ENCODE results near the gene TNNT2. TPM values are rescaled to one million over a fixed set of nuclear protein-coding genes. Genes with fewer than 3 reads are reported as not detected.

TNNT2 gene
- total and polyA plus RNA-seq, 5 donors, result 5,203 to 16,707 (median 7,247) TPM

- no peaks in the 10 kb centered on the region for H3K27me3 ChIP-seq (ENCODE audit: control insufficient read depth, insufficient read depth)
- H3K4me1 ChIP-seq (ENCODE audit: control insufficient read depth, insufficient read depth, low read length), result peaks cover 4% of the 10 kb centered on the region
- no peak for ATAC-seq
- DNase-seq, result no peak
- 77% methylated on average over 3 of the region's 3 CpGs for WGBS
- no peak overlapping the region for H3K27ac ChIP-seq (ENCODE audit: low read length)
- no peak overlapping the region for H3K4me3 ChIP-seq (ENCODE audit: low read length)
- intact Hi-C loops (cut with DNase I), result no loop called here
- no peaks in the 10 kb centered on the region for H3K9me3 ChIP-seq (ENCODE audit: control insufficient read depth, low read length)
These were observed 41.0 kb upstream of the TNNT2 start for GRCh38 chr1:201418461-201418860.

DNA sequence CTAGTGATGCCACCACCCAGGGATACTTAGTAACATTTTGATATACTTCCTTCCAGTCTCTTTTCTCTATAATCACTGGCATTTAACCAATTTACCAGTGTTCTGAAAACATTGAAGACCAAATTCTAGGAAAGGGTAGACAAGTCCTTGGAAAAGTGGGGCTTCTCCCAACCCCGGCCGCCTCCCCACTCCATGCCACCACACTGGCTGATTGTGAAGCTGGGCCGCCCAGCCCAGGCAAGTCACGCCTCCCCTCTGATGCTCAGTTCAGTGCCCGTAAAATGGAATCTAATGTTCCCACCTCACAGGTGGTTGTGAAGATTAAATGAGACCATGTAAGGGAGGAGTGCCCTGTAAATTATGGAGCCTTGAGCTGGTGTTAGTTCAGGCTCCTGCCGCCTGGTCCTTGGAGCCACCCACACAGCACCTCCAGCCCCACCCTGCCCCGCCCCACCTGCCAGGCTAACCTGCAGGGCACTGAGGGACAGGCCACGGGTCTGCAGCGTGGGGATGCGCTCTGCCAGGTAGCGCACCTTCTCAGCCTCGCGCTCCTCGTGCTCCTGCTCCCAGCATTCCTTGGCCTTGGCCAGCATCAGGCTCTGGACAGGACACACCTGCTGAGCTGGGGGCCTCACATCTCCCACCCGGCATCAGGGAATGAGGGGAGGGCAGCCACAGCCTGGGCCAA, 36.7 kb upstream of the TNNT2 start:
- H3K4me1 ChIP-seq (ENCODE audit: control insufficient read depth, insufficient read depth, low read length), result no peaks in the 10 kb centered on the region
- no peaks in the 10 kb centered on the region for H3K27me3 ChIP-seq (ENCODE audit: control insufficient read depth, insufficient read depth)
- no peaks in the 10 kb centered on the region for H3K9me3 ChIP-seq (ENCODE audit: control insufficient read depth, low read length)
- intact Hi-C loops (cut with DNase I), result no loop called here
- ATAC-seq (no peak), DNase-seq (no peak)
- H3K27ac ChIP-seq (ENCODE audit: low read length), result no peak overlapping the region
- no peak overlapping the region for H3K4me3 ChIP-seq (ENCODE audit: low read length)
- WGBS, result 91% methylated on average over 15 of the region's 15 CpGs

DNA sequence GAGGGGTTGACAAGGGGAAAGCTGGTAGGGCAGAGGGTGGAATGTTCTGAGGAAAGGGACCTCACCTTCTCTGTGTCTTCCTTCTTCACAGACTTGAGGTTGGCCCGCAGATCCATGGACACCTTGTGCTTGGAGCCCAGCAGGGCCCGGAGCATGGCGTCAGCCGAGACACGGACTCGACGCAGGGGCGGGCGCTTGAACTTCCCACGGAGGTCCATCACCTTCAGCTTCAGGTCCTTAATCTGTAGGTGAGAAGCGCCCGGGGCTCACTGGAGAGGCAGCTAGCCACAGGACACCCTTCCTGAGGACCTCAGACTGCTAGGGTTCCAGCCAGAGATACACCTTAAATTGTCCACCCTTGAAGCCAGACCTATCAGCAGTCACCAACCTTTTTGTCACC, 33.8 kb upstream of the TNNT2 start:
- Histone ChIP-seq H3K4me3 (ENCODE audit: low read length) (no peak overlapping the region), H3K4me1 (ENCODE audit: control insufficient read depth, insufficient read depth, low read length) (no peaks in the 10 kb centered on the region), H3K9me3 (ENCODE audit: control insufficient read depth, low read length) (no peaks in the 10 kb centered on the region), H3K27me3 (ENCODE audit: control insufficient read depth, insufficient read depth) (no peaks in the 10 kb centered on the region), H3K27ac (ENCODE audit: low read length) (no peak overlapping the region)
- ATAC-seq, result no peak
- intact Hi-C loops (cut with DNase I), result no loop called here
- no peak for DNase-seq
- WGBS, result 95% methylated on average over 12 of the region's 12 CpGs

DNA sequence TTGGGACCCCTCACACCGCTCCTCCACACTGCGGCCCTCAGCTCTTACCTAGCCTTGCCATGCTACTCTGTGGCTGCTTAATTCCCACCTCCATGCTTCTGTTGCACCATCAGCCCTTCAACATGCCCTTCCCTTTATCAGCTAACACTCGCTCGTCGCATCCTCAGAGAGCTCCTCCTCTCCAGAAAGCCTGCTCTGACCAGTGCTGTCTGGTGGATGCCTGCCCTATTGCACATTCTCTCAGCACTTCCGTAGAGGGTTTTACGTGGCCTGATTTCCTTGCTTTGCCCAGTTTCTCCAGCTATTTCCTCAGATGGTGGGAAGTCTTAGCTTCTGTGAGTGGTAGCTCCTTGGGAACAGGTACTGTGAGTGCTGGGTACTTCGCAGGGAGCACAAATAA, 32.0 kb upstream of the TNNT2 start:
- no peak overlapping the region for H3K4me3 ChIP-seq (ENCODE audit: low read length)
- no peaks in the 10 kb centered on the region for H3K9me3 ChIP-seq (ENCODE audit: control insufficient read depth, low read length)
- 54% methylated on average over 8 of the region's 8 CpGs for WGBS
- no peak overlapping the region for H3K27ac ChIP-seq (ENCODE audit: low read length)
- peak; percentile 12 to 41 for ATAC-seq
- DNase-seq, result no peak
- no peaks in the 10 kb centered on the region for H3K4me1 ChIP-seq (ENCODE audit: control insufficient read depth, insufficient read depth, low read length)
- H3K27me3 ChIP-seq (ENCODE audit: control insufficient read depth, insufficient read depth), result no peaks in the 10 kb centered on the region
- intact Hi-C loops (cut with DNase I), result loop anchor here in 2 of 4 donors (5.0 to 10.0 kb wide), 2 partner anchors 155 to 157 kb away; no protein-coding TSS in a partner anchor

GRCh38 chr1:201408834-201409200, 31.3 kb upstream of the TNNT2 start:
- Histone ChIP-seq H3K27me3 (ENCODE audit: control insufficient read depth, insufficient read depth) (no peaks in the 10 kb centered on the region), H3K4me3 (ENCODE audit: low read length) (no peak overlapping the region), H3K27ac (ENCODE audit: low read length) (no peak overlapping the region), H3K9me3 (ENCODE audit: control insufficient read depth, low read length) (no peaks in the 10 kb centered on the region), H3K4me1 (ENCODE audit: control insufficient read depth, insufficient read depth, low read length) (no peaks in the 10 kb centered on the region)
- 60% methylated on average over 3 of the region's 3 CpGs for WGBS
- ATAC-seq, result no peak
- intact Hi-C loops (cut with DNase I), result loop anchor here in 2 of 4 donors (5.0 to 10.0 kb wide), 2 partner anchors 154 to 157 kb away; no protein-coding TSS in a partner anchor
- no peak for DNase-seq

GRCh38 chr1:201408176-201408833, 30.8 kb upstream of the TNNT2 start:
- H3K4me3 ChIP-seq (ENCODE audit: low read length), result no peak overlapping the region
- ATAC-seq (peak; percentile 74 to 75), DNase-seq (peak; percentile 75 to 92 (median 91))
- 27% methylated on average over 11 of the region's 11 CpGs for WGBS
- no peak overlapping the region for H3K27ac ChIP-seq (ENCODE audit: low read length)
- H3K9me3 ChIP-seq (ENCODE audit: control insufficient read depth, low read length), result no peaks in the 10 kb centered on the region
- intact Hi-C loops (cut with DNase I), result loop anchor here in 2 of 4 donors (5.0 to 10.0 kb wide), 2 partner anchors 154 to 156 kb away; no protein-coding TSS in a partner anchor
- no peaks in the 10 kb centered on the region for H3K27me3 ChIP-seq (ENCODE audit: control insufficient read depth, insufficient read depth)
- no peaks in the 10 kb centered on the region for H3K4me1 ChIP-seq (ENCODE audit: control insufficient read depth, insufficient read depth, low read length)

DNA sequence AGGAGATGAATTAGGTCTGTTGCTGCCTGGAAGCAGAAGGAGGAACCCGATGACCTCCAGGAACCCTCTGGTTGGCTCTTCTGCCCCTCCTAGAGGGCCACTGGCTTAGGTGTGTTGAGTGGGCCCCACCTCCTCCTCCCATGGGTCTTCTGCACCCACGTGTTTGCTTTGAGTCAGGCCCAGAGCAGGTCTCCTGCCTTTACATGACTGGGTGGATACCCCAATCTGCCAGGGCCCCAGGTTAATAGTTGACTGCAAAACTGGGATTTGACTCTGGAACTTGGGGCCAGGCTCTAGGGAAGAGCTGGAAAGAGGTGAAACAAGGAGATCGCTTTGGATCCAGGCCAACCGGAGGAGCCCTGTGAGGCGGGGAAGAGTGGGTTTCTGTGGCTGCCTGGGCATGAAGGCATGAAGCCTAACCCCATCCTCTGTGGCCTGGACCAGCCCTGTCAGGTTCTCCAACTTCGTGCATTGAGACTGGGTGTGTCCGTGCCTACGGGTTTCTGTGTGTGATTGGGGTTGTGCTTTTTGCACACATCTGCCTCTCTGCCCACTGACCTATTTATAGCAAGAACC, 29.4 kb upstream of the TNNT2 start:
- Histone ChIP-seq H3K27me3 (ENCODE audit: control insufficient read depth, insufficient read depth) (no peaks in the 10 kb centered on the region), H3K4me1 (ENCODE audit: control insufficient read depth, insufficient read depth, low read length) (no peaks in the 10 kb centered on the region), H3K4me3 (ENCODE audit: low read length) (no peak overlapping the region), H3K9me3 (ENCODE audit: control insufficient read depth, low read length) (no peaks in the 10 kb centered on the region), H3K27ac (ENCODE audit: low read length) (no peak overlapping the region)
- intact Hi-C loops (cut with DNase I), result loop anchor here in 2 of 4 donors (5.0 to 10.0 kb wide), 2 partner anchors 152 to 155 kb away; no protein-coding TSS in a partner anchor
- DNase-seq (no peak), ATAC-seq (no peak)
- 73% methylated on average over 8 of the region's 8 CpGs for WGBS

DNA sequence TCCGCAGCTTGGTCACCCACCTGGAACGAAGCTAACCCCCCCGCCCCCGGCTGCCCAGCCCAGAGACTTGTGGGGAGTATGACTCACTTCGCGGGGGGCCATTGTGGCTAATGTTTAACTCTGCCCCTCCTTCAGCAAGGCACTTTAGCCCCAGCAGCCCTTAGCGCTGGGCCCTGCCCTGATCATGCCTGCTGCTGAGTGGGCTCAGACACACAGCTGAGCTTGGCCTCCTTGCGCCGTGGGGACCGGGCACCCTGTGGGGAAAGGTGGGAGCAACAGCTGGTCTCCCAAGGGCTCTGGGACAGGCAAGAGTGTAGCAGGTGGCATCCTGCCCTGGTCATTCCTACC, 28.0 kb upstream of the TNNT2 start:
- Histone ChIP-seq H3K4me1 (ENCODE audit: control insufficient read depth, insufficient read depth, low read length) (no peaks in the 10 kb centered on the region), H3K9me3 (ENCODE audit: control insufficient read depth, low read length) (no peaks in the 10 kb centered on the region), H3K4me3 (ENCODE audit: low read length) (no peak overlapping the region), H3K27me3 (ENCODE audit: control insufficient read depth, insufficient read depth) (no peaks in the 10 kb centered on the region), H3K27ac (ENCODE audit: low read length) (no peak overlapping the region)
- intact Hi-C loops (cut with DNase I), result loop anchor here in 2 of 4 donors (5.0 to 10.0 kb wide), 2 partner anchors 151 to 153 kb away; no protein-coding TSS in a partner anchor
- WGBS, result 84% methylated on average over 10 of the region's 10 CpGs
- ATAC-seq, result no peak
- DNase-seq, result peak in 1 of 3 donors; percentile 33

GRCh38 chr1:201404722-201405483, 27.4 kb upstream of the TNNT2 start:
- Histone ChIP-seq H3K9me3 (ENCODE audit: control insufficient read depth, low read length) (no peaks in the 10 kb centered on the region), H3K4me1 (ENCODE audit: control insufficient read depth, insufficient read depth, low read length) (peaks cover 2% of the 10 kb centered on the region), H3K27me3 (ENCODE audit: control insufficient read depth, insufficient read depth) (no peaks in the 10 kb centered on the region), H3K27ac (ENCODE audit: low read length) (no peak overlapping the region), H3K4me3 (ENCODE audit: low read length) (no peak overlapping the region)
- intact Hi-C loops (cut with DNase I), result loop anchor here in 2 of 4 donors (5.0 to 10.0 kb wide), 2 partner anchors 150 to 153 kb away; no protein-coding TSS in a partner anchor
- ATAC-seq, result no peak
- DNase-seq, result peak in 1 of 3 donors; percentile 32
- 86% methylated on average over 11 of the region's 11 CpGs for WGBS

DNA sequence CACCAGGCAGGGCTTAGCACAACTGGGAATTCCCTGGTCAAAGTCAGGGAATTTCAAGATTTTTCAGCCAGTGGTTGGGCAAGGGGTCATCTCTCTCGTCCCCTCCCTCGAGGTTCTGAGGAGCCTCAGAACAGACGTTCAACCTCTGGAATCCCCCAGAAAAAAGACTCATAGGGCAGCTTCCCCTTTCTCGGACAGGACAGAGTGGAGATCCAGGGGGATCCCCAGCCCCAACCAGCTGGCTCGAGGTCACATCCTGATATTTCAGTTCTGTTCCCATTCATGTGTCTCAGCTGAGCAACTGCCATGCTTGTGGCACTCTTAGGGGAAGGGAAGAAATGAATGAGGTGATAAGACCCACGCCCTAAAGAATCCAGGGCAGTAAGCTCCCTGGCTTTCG, 26.6 kb upstream of the TNNT2 start:
- Histone ChIP-seq H3K27me3 (ENCODE audit: control insufficient read depth, insufficient read depth) (no peaks in the 10 kb centered on the region), H3K27ac (ENCODE audit: low read length) (no peak overlapping the region), H3K4me1 (ENCODE audit: control insufficient read depth, insufficient read depth, low read length) (peaks cover 2% of the 10 kb centered on the region), H3K4me3 (ENCODE audit: low read length) (no peak overlapping the region), H3K9me3 (ENCODE audit: control insufficient read depth, low read length) (no peaks in the 10 kb centered on the region)
- ATAC-seq (no peak), DNase-seq (peak in 1 of 3 donors; percentile 12)
- intact Hi-C loops (cut with DNase I), result loop anchor here in 1 of 4 donors (10.0 kb wide), 1 partner anchor 149 kb away; no protein-coding TSS in a partner anchor
- 56% methylated on average over 7 of the region's 7 CpGs for WGBS

Measured in right cardiac atrium (tissue), 5 donors.